Testis (tissue), 3 donors: ENCODE results near the gene SLC39A8. TPM values are rescaled to one million over a fixed set of nuclear protein-coding genes. Genes with fewer than 3 reads are reported as not detected.
"Not testable (repeated sequence)": the region's sequence is repeated elsewhere in the genome, so short reads cannot be mapped to it uniquely, and the experiment has no call there.

Experiments
- DNase-seq: peaks from one replicate; pipeline ENCODE4 v3.0.0-alpha.2; 2019
- H3K27ac ChIP-seq, 2 donors: fragments of 200-600 bp; sonication (generic); one replicate each; pipeline ENCODE4 v1.5.1; 2019
- H3K27me3 ChIP-seq: fragments of 200-600 bp; sonication (generic); one replicate; pipeline ENCODE4 v1.5.1; 2019
- H3K36me3 ChIP-seq: fragments of 200-600 bp; sonication (generic); one replicate; pipeline ENCODE4 v1.5.1; 2017; ENCODE audit warnings: low read depth; ENCODE audit errors: missing control alignments
- H3K4me1 ChIP-seq: fragments of 200-600 bp; sonication (generic); one replicate; pipeline ENCODE4 v1.5.1; 2019
- H3K4me3 ChIP-seq, 2 donors: fragments of 200-600 bp; sonication (generic); one replicate each; pipeline ENCODE4 v1.5.1; 2017 to 2019
- H3K9me3 ChIP-seq: fragments of 200-600 bp; sonication (generic); one replicate; pipeline ENCODE4 v1.5.1; 2017
- CTCF ChIP-seq, 3 experiments: fragments of 450-650 bp in 2 of 3; fragments of 200-600 bp in 1 of 3; sonication (generic) in 1 of 3; IDR thresholded peaks; one replicate each; pipeline ENCODE4 v1.5.1; 2016 to 2019; ENCODE audit warnings: antibody characterized with exemption in 3 of 3, mild to moderate bottlenecking in 2 of 3, moderate library complexity in 1 of 3
- POLR2A ChIP-seq: fragments of 450-650 bp; IDR thresholded peaks from one replicate; pipeline ENCODE4 v1.6.1; 2017; ENCODE audit warnings: antibody characterized with exemption, mild to moderate bottlenecking, moderate library complexity
- WGBS, 2 donors: methylation state at CpG; one replicate each; pipeline ENCODE4 v1.1.5; 2018; 5-methylcytosine and 5-hydroxymethylcytosine counted together
- intact Hi-C: fragments of 100-400 bp; cut with DNase I; formaldehyde crosslinking; loops from one replicate; pipeline ENCODE4 v1.15.1; 2023; ENCODE audit warnings: low total_unique reads
- polyA plus RNA-seq: library from polyadenylated mRNA; stranded (reverse); fragments of 350-450 nt; fragmentation: Illumina TruSeq; extraction: RNeasy Lipid Tissue Mini Kit (QIAGEN cat#74804); gene quantifications from one replicate; pipeline ENCODE4 v1.2.3, GENCODE V29; 2014; ENCODE audit warnings: low read depth, low replicate concordance; ENCODE audit not compliant: insufficient read depth
- total RNA-seq, 2 donors: library from RNA; depleted of rRNA; stranded (reverse); fragments of >200 nt; gene quantifications; one replicate each; pipeline ENCODE4 v1.2.3, GENCODE V29; 2016

The SLC39A8 gene
- total and polyA plus RNA-seq, 3 donors from 2014 or later, result 4.5 to 5.8 (median 5.3) TPM

GRCh38 chr4:102250341-102250740 is 94.9 kb downstream of the SLC39A8 start:
- intact Hi-C loops, result no loop called here
- 67 to 89% methylated on average over 11 to 18 of the region's 26 CpGs for WGBS, 2 donors
- Histone ChIP-seq H3K4me1 (no peaks in the 10 kb centered on the region), H3K4me3 (no peak overlapping the region), H3K27me3 (no peaks in the 10 kb centered on the region), H3K36me3 (no peaks in the 10 kb centered on the region), H3K27ac (no peak overlapping the region), H3K9me3 (no peaks in the 10 kb centered on the region)
- TF ChIP-seq POLR2A, result no peak
- no peak for TF ChIP-seq CTCF (IDR thresholded peaks at IDR 0.05)
- no peak for DNase-seq

- Histone ChIP-seq H3K4me3 (no peak overlapping the region), H3K4me1 (no peaks in the 10 kb centered on the region), H3K27ac (no peak overlapping the region), H3K9me3 (no peaks in the 10 kb centered on the region), H3K36me3 (no peaks in the 10 kb centered on the region), H3K27me3 (no peaks in the 10 kb centered on the region)
- WGBS, 2 donors, result 72% methylated on average over 1 of the region's 1 CpG
- TF ChIP-seq POLR2A (no peak), CTCF (IDR thresholded peaks at IDR 0.05) (no peak)
- intact Hi-C loops, result no loop called here
- no peak for DNase-seq
Measured at GRCh38 chr4:102247041-102247440, 98.2 kb downstream of the SLC39A8 start.

GRCh38 chr4:102246416-102246815 is 98.9 kb downstream of the SLC39A8 start:
- no peak overlapping the region for H3K4me3 ChIP-seq
- TF ChIP-seq CTCF (IDR thresholded peaks at IDR 0.05) (no peak), POLR2A (no peak)
- DNase-seq, result no peak

GRCh38 chr4:102244878-102245535 is 100.3 kb downstream of the SLC39A8 start:
- Histone ChIP-seq H3K36me3 (no peaks in the 10 kb centered on the region), H3K4me1 (no peaks in the 10 kb centered on the region), H3K9me3 (no peaks in the 10 kb centered on the region), H3K4me3 (no peak overlapping the region), H3K27me3 (no peaks in the 10 kb centered on the region), H3K27ac (no peak overlapping the region)
- DNase-seq, result no peak
- no peak for TF ChIP-seq CTCF (IDR thresholded peaks at IDR 0.05)
- no peak for TF ChIP-seq POLR2A
- 85% methylated on average over 22 of the region's 23 CpGs; no CpG with 5 or more reads in 1 of the 2 donors for WGBS, 2 donors
- intact Hi-C loops, result no loop called here

More at GRCh38 chr4:102246416-102246815, 98.9 kb downstream of the SLC39A8 start:
- intact Hi-C loops, result no loop called here
- WGBS, 2 donors, result 52 to 59% methylated on average over 4 of the region's 4 CpGs
- no peaks in the 10 kb centered on the region for H3K36me3 ChIP-seq
- no peak overlapping the region for H3K27ac ChIP-seq
- H3K9me3 ChIP-seq, result no peaks in the 10 kb centered on the region
- H3K4me1 ChIP-seq, result no peaks in the 10 kb centered on the region
- H3K27me3 ChIP-seq, result no peaks in the 10 kb centered on the region

- H3K4me1 ChIP-seq, H3K4me3 ChIP-seq, H3K9me3 ChIP-seq, H3K27ac ChIP-seq, intact Hi-C loops, H3K36me3 ChIP-seq, DNase-seq, H3K27me3 ChIP-seq: not testable (repeated sequence)
- WGBS, 2 donors, result 65 to 72% methylated on average over 5 of the region's 5 CpGs
Measured at GRCh38 chr4:102243296-102243695, 102.0 kb downstream of the SLC39A8 start.
